Activated CD4-positive, alpha-beta T cell treated with anti-CD3 and anti-CD28 coated beads for 4 hours (primary cell): ENCODE data around the gene CTRB1.
"Not testable (repeated sequence)": the region's sequence is repeated elsewhere in the genome, so short reads cannot be mapped to it uniquely, and the experiment has no call there.

Source experiments
- DNase-seq, 2 donors: peaks; one replicate each; pipeline ENCODE4 v3.0.0-alpha.2; 2020

Gene CTRB1

DNA sequence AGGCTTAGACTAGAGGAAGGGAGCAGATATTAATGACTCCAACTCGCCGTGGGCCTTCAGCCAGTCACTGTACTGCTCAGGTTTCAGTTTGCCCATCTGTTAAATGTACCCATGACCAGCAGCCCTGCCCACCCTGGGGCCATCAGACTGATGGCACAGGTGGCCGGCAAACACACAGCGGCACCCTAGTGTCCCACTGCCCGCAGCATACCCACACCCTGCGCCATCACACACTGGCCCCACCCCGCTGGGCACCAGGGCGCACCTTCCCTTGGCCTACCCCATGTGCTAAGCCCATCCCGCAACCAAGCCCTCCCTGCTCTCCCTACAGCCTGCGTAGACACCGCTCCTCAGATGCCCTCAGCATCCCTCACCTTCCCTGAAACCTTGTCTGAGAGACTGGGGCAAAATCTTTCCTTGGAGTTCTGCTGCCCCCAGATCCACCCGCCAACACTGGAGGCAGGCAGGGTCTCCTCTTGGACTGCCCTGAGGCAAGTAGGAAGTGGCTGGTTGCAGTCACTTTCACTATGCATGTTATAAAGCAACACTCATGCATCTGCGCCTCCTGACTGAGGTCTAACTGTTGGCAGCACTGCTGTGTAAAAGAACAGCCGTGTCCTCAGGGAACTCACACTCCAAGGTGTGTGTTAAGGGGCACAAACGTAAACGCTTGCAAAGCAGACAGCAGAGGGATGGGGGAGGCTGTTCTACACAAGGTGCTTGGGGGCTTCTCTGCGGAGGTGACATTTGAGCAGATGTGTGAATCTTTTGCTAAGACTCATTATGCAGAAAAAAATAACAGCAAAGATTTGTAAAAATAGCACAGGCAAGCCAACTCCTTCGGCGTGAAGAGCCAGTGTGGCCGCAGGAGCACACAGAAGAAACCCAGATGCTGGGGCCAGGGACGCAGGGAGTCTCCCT is 39.4 kb downstream of the CTRB1 start:
- no peak for DNase-seq

DNA sequence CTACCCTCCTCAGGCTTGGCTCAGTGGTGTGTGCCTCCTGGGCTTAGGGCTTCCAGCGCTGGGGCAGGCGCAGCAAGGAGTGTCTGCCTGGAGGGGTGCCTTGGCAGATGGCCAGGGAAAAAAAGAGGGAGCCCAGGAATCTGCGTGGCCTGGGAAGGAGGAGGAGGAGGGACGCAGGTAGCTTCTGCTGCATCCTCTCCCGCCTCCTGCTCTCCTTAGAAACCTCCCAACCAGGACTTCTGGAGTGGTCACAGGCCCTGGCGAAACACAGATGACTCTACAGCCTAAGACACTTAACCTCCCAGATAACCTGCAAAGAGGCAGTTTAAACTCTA is 40.0 kb downstream of the CTRB1 start:
- DNase-seq = no peak

DNA sequence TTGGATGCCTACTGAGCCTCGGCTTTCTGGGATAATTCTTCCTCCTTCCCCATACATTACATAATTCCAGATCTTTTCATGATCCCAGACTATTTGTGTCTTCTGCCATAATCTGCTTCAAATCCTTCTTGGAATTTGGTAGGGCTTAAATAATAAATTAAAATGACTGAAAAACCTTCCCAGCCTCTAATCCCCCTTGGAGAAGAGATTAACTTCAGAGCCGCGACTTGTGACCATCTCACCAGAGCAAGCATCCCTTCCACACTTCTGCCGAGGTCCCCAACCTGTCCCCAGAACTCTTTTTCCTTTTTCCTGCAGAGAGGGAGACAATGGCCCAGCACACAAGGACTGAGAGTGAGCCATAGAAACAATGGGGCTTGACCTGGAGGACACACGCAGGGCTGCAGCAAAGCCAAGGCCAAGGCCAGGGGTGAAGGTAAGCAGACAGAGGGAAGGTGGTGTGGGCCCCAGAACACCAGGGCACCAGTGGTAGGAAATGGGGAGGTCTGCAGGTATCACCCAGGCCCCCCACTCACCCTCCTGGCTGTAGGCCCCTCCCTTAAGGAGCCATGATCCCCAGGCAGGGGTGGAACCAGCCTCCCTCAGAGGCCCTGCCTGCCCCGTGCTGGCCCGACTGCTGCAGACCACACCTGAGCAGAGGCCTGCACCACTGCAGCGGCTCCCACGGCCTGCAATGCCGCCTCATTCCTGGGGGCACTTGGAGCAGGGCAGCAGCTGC is 42.2 kb downstream of the CTRB1 start:
- DNase-seq = no peak

DNA sequence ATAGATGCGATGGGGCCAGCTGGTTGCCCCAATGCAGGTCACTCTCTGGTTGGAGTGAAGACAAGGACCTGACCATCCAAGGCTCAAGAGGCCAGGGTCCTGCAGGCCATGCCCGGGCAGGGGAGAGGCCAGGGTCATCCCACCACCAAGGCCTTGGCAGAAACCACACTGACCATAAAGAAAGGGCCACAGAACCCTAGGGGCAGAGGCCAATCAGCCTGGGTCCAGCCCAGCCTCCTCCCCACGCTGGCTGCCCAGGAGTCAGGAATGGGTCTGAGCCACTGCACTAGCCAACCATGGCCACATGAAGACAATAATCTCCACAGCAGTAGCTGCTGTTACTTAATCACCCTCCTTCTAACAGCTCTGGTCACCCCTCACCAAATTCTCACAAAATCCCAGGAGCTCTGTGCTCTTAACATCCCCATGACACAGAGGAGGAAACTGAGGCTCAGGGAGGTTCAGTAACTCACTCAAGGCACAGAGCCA is 42.8 kb downstream of the CTRB1 start:
- DNase-seq = no peak

DNA sequence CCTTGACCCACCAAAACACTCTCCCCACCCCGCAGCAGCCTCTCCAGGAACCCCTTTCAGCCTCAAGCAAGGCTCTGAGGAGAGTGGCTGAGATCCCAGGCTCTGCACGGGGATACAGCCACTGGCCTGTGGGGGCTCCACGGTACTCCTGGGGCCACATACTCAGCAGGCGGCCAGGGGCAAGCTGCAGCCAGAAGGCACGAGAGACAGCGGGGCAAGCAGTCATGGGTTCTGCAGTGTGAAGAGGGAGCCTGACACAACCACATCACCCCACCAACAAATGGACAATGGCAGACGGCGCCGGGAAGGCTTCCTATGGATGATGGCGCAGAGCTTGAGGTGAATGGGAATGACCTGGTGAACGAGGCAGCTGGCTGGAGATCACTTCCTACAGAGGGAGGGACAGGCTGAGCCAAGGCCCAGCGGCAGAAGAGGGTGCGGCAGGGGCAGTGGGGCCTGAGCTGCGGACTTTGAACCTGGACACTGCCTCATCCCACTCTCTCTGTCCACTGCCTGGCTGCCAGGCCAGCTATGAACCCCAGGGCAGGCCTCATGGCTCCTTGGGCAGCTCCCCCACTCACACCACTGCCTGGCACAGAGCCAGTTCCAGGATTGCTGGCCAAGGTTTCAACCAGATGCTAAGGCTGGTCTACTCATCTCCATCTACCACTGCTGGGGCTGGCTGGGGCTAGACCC is 43.5 kb downstream of the CTRB1 start:
- no peak for DNase-seq

DNA sequence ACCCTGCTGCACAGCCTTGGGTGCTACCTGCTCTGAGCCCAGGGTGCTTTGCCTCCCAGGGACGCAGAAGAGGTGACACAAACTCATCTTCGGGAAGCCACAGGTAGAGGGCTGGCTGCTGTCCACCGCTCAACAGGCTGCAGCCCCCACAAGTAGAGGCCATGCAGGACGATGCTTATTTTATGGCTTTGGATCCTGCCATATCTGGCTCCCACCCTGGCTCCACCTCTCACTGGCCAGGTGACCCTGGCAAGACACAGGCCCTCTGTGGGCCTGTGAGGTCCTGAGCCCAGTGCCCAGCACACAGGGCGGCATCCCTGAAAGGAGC is 44.0 kb downstream of the CTRB1 start:
- DNase-seq = no peak

DNA sequence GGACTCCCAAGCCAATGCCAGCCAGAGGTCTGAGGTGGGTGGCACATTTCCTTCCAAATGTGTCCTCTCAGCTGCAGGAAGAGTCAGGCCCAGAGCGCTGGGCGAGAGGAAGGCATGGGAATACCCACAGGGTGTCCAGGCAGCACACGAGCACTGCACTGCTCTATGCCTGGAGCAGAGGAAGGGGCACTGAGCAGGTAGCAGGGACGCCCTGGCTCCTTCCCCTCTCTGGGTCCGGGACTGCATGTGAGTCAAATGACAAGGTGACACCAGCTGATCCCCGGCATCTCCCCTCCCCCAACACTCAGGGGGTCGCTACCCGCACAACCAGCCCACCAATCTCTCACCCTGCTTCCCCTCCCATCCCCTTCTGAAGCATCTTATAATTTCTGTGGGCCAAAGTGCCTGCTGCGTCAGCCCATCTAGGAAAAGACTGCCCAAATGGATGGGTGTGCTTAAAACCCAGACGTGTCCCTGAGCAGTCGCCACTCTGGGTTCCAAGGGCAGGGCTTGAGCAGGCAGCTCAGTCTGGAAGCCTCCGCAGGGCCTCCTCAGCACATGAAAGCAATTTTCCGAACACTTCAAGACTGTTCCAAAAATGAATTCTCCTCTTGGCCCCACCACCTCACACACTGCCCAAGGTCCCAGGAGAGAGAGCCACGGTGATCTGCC is 44.6 kb downstream of the CTRB1 start:
- DNase-seq = no peak

DNA sequence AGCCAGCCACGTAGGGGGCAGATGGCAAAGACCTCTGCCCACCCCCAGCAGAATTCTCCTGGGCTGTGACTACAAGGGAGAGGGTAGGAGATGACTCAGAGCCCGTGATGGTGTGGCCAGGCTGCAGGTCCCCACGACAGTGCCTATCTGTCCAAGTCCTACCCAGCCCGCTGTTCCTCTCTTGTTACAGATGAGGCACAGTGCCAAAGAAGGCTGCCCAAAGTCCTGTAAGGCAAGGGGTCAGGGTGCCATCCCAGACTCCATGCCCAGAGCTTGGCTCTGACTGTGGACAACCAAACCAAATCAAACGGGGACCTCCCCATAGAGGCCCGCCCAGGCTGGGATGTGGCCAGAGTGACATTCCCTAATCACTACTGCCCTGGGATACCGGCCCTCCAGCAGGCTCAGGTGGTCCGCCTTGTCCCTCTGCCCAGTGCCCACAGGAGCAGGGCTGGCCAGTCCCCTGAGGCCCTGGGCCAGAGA is 45.2 kb downstream of the CTRB1 start:
- no peak for DNase-seq

DNA sequence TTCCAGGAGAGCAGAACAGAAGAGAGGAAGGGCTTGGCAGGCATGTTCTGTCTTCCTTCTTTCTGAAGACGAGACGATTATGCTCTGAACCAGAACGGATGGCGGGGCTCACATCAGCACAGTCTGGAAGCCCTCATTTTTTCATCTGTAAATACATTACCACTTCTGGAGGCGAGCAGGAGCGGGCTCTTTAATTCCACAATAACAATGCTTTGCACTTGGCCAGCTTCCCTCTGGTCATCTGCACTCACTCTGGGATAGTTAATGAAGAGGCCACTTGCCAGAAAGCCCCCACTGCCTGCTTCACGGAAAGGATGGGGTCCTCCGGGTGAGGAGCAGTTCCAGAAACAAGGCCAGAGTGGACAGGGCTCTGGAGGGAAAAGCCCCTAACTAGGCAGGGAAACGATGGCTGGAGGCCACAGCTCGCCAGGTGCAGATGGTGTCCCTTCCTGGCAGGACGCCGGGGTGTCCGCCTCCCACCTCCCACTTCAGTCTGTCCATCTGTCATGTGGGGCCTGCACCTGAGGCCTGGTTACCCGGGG is 45.7 kb downstream of the CTRB1 start:
- DNase-seq = no peak

DNA sequence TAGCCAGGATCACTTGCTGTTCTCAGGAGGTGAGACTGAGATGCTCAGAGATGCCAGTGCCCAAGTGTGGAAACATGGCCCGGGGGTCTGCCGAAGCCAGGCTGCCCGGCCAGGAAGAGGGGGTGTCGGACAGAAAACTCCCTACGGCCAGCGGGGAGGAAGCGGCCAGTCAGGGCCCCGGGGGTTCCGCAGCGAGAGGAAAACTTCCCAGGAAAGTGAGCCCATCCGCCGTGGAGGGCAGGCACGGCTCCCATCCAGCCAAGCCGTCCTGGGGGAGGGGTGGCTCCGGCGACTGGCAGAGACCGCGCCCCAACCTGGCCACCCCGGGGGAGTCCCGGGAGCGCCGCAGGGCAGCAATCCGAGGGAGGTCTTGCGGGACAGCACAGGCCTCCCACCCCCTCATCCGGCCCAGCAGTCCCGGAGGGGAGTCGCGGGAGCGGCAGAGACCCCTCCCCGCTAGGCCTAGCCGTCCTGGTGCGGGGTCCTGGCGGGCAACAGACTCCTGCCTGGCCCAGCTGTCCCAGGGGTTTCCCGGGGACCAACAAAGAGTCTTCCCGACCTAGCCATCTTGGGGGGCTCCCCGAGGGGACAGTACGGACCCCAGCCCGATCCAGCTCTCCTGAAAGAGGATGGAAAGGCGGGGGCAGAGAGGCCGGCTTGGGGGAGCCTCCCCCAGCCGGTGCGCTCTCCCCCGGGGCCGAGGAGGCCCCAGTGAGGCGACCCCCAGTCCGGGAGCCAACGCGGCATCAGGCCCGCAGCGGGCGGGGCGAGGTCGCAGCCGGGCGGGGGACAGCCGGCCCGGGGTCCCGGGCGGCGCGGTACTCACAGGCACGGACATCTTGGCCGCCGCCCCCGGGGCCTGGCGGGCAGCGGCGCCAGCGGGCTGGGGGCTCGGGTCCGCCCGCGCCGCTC is 46.5 kb downstream of the CTRB1 start:
- DNase-seq = no peak

DNA sequence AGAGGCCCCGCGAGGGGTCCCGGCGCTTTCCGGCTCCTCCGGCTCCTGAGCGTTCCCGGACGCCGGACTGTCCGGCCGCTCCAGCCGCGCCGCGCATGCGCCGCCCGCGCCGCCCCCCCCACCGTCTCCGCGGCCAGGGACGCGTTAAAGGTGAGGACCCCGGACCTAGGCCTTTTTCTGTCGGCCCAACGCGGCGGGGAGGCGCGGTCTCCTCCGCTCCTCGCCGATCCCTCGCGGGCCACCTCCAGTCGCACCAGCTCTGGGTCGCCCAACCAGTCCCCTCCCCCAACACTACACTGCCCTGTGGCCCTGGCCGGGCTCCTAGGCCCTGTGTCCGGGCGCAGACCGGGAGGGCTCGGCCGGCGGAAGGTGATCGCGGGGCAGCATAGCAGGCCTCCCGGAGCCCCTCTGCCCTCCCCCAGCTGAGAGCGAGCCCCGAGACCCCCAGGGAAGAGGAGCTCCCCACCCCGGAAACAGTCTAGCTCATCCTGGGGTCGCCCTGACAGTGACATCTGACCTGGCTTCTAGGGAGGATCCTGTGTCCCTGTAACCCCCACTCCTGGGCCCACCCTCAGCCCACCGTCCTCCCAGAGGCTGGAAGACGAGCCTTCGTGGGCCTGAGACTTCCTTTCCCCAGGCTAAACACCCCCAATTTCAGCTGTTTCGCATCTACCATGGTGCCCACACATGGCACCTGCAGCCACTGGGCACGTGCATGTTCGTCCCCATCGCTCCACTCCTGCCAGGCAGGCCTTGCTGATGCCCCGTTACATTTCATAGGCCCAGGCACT is 47.3 kb downstream of the CTRB1 start:
- DNase-seq = no peak

DNA sequence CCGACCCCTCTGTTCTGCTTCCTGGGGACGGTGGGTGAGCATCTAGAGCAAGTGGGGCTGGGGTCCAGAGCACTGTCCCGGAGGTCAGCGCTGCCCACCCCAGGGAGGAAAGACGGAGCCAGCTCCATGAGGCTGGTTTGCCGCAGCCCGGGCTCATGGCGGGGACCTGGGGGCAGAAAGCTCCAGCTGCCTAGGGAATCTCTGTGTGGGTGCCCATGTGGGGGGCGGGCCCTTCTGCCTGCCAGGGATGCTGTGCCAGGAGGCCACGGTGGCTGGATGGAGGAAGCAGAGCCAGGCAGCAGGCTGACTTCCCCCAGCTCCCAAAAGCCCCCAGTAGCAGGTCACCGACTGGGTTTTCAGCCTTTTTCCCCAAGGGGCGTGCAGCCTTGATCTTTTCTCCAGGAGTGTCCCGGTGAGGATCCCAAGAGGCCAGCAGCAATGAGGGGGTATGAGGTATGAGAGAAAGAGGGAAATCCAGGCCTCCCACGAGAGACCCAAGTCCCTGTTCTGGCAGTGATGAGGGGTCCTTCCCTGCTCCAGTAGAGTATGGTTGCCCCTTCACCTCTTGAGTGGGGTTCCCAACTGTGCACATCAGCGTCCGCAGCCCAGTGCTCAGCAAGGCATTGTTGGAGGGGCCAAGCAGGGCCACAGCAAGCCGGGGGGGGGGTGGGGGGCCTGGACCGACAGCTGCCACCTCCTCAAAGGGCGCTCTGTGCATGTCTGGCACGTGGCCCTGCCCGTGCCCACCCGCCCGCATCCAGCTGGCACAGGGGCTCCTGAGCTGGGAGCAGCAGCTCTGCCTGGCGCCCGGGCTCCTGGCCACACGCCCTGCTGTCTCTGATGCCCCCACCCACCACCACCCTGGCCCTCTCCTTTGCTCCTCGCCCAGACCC is 48.2 kb downstream of the CTRB1 start:
- DNase-seq = no peak

DNA sequence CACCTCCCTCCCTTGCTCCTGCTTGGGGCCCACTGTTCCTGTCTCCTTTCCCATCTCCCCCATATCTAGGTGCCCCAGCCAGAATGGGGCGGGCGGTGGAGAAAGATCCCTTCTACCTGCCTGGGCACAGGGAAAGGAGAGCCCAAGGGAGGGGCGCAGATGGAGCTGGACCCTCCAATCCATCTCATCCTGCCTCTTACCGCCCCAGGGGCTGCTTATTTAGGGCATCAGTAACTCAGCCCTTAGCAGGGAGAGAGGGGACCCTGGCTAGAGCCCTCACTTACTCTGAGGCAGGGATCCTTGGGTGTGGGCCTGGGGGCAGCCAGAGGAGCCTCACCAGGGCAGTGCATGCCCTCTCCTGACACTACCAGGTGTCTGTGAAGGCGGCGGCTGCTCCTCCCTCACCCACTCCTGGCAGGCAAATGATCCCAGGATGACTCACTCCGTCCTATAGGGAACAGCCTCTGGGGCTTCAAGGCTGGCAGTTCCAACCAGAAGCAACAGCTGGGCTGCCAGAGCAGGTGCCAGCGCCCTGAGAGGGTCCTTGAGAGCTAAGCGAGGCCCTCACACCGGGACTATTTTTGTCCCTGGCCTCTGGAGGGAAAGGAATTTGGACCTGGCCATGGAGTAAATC is 49.0 kb downstream of the CTRB1 start:
- no peak for DNase-seq

DNA sequence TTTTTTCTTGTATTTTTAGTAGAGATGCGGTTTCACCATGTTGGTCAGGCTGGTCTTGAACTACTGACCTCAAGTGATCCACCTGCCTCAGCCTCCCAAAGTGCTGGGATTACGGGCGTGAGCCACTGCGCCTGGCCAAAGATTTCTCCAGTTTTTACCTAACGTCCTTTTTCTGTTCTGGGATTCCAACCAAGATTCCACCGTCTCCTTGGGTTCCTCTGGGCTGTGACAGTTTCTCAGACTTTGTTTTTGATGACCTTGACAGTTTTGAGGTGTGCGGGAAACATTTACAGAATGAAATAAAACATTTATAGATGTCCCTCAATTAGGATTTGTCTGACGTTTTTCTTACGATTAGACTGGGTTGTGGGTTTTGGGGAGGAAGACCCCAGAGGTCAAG is 50.6 kb downstream of the CTRB1 start:
- not testable (repeated sequence) for DNase-seq

DNA sequence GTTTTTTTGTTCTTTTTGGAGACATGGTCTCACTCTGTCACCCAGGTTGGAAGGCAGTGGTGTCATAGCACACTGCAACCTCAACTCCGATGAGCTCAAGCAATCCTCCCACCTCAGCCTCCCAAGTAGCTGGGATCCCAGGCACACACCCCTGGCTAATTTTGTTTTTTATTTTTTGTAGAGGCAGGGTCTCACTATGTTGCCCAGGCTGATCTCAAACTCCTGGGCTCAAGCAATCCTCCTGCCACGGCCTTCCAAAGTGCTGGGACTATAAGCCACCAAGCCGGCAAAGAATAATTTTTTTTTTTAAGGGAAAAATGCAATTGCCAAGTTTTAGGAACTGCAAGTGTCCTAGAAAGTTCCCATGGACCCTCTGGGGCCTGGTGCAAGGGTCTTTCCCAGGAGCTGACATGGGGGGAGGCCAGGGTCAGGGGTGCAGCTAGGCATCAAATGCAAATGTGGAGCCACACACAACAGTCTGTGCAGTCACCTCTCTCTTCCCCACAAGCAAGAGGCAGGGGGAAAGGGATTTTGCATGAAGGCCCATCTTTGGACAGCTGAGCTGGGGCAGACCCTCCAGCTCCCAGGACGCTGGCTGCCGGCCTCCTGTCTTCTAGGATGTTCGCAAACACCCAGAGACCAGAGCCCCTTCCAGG is 52.8 kb downstream of the CTRB1 start:
- no peak for DNase-seq

DNA sequence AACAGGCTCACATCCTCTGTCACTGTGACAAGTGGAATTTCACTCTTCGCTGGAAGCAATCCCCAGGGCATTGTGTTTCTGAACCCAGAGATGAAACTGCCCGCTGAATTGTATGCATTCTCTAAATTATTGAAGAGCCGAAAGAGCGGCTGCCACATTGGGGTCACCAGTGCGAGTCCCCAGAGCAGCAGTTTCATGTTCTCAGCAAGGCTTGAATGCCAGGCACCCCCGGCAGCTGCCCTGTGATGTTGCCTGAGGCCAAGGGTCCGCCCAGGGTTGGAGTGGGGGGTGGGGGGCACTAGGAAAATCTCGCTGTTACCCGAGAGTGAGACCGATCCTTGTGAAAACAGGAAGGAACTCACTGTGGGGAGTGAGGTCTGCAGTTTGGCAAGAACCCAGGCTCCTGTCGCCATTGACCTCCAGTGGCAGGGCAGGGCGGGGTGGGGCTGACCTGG is 53.3 kb downstream of the CTRB1 start:
- no peak for DNase-seq

DNA sequence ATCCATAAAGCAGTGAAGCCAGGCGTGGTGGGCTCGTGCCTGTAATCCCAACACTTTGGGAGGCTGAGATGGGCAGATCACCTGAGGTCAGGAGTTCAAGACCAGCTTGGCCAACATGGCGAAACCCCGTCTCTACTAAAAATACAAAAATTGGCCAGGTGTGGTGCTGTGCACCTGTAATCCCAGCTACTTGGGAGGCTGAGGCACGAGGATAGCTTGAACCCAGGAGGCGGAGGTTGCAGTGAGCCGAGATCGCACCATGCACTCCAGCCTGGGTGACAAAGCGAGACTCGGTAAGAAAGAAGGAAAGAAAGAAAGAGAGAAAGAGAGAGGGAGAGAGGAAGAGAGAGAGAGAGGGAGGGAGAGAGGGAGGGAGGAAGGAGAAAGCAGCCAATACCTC is 53.8 kb downstream of the CTRB1 start:
- DNase-seq = not testable (repeated sequence)
